Hepatocyte (in vitro differentiated cells): ENCODE measurements around the gene MBD6.
"Not testable (repeated sequence)": the region's sequence is repeated elsewhere in the genome, so short reads cannot be mapped to it uniquely, and the experiment has no call there.

ENCODE experiments used
- EZH2 ChIP-seq: fragments of 200-600 bp; sonication (generic); IDR thresholded peaks from 2 replicates; pipeline ENCODE4 v1.6.1; 2016; ENCODE audit warnings: antibody characterized with exemption, mild to moderate bottlenecking, borderline replicate concordance
- TF ChIP-seq, protein P1 (sequence below): fragments of 200-600 bp; sonication (generic); IDR thresholded peaks from 2 replicates; pipeline ENCODE4 v1.5.1; 2016; ENCODE audit warnings: antibody characterized with exemption, mild to moderate bottlenecking; ENCODE audit not compliant: poor library complexity

DNA sequence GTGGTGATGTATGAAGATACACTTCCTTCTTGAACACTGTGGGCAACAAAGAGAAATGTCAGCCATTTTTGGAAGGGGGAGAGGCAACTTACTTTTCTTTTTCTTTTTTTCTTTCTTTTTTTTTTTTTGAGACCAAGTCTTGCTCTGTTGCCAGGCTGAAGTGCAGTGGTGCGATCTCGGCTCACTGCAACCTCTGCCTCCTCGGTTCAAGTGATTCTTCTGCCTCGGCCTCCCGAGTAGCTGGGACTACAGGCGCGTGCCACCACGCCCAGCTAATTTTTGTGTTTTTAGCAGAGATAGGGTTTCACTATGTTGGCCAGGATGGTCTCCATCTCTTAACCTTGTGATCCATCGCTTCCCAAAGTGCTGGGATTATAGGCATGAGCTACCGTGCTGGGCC lies 4.9 kb upstream of the MBD6 start:
- not testable (repeated sequence) for TF ChIP-seq EZH2
- TF ChIP-seq, protein P1, sequence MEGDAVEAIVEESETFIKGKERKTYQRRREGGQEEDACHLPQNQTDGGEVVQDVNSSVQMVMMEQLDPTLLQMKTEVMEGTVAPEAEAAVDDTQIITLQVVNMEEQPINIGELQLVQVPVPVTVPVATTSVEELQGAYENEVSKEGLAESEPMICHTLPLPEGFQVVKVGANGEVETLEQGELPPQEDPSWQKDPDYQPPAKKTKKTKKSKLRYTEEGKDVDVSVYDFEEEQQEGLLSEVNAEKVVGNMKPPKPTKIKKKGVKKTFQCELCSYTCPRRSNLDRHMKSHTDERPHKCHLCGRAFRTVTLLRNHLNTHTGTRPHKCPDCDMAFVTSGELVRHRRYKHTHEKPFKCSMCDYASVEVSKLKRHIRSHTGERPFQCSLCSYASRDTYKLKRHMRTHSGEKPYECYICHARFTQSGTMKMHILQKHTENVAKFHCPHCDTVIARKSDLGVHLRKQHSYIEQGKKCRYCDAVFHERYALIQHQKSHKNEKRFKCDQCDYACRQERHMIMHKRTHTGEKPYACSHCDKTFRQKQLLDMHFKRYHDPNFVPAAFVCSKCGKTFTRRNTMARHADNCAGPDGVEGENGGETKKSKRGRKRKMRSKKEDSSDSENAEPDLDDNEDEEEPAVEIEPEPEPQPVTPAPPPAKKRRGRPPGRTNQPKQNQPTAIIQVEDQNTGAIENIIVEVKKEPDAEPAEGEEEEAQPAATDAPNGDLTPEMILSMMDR = not testable (repeated sequence)
